Measurements from ENCODE around the gene GRIN1. TPM values are rescaled to one million over a fixed set of nuclear protein-coding genes. Genes with fewer than 3 reads are reported as not detected.

GRIN1 gene
- total and polyA plus RNA-seq, 2 of the 8 experiments (the other 6 are each of a cell fraction or from before 2014, with no cell fraction given) = 0.48 to 2.1 TPM

DNA sequence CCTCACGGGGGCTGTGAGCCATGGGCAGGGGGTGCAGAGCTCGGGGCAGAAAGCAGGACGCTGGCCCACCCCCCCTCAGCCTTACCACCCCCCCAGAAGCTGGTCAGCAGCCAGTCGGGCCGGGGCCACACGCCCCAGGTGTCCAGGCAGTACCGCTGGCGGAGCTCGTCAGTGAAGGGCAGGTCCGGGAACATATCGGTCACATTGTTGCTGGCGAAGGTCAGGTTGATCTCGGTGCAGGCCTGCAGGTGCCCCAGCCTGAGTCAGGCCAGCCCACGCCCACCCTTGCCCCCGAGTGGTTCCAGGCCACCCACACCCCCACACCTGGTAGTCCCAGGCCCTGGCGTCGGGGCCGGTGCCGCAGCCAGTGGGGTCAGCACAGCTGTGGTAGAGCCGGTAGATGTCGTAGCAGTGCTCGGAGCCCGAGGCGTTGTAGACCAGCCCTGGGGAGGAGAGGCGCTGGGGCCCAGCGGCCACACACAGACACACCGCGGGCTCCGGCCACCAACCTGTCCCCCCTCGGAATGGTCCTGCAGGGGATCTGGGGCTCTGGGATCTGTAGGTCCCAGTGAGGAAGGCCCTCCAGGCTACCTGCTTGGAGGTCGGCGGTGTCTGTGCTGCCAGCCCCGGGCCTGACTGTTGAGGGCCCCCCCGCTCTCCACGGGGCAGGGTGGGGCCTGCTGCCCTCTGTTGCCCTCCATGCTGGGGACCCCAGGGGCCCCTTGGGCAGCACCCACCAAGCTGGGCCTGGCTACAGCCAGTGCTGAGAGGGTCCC lies 27.0 kb upstream of the GRIN1 start (continued):
- TF ChIP-seq SIN3A (conservative IDR thresholded peaks at IDR 0.05 in 1 of 2, IDR thresholded peaks at IDR 0.05 in 1 of 2; ENCODE audit: low read depth in 1 of 2, low read length in 2 of 2) (no peak), HDAC2 (IDR thresholded peaks at IDR 0.05; ENCODE audit: borderline replicate concordance in 1 of 2, low read depth in 2 of 2, low read length in 2 of 2) (no peak), MAX (IDR thresholded peaks at IDR 0.05) (no peak), POLR2AphosphoS5 (IDR thresholded peaks at IDR 0.05; ENCODE audit: low read depth, low read length) (no peak)

All from H1 (cell line).